Loucy (cell line): ENCODE data around the gene AKAP11.

Experiments
- H2AFZ ChIP-seq: fragments of 200-600 bp; sonication (generic); 2 replicates; pipeline ENCODE4 v1.6.0; 2016; ENCODE audit warnings: antibody characterized with exemption, mild to moderate bottlenecking, low read length, moderate library complexity
- H3F3A ChIP-seq: fragments of 200-600 bp; 2 replicates; pipeline ENCODE4 v1.6.0; 2016; ENCODE audit warnings: antibody characterized with exemption, low read depth, mild to moderate bottlenecking
- H3K27me3 ChIP-seq: fragments of 200-600 bp; sonication (generic); 2 replicates; pipeline ENCODE4 v1.6.1; 2014; ENCODE audit warnings: low read length, mild to moderate bottlenecking; ENCODE audit not compliant: insufficient read depth, poor library complexity, severe bottlenecking
- H3K36me3 ChIP-seq: fragments of 200-600 bp; sonication (generic); 2 replicates; pipeline ENCODE4 v1.6.1; 2016; ENCODE audit warnings: low read length; ENCODE audit not compliant: insufficient read depth
- H3K4me1 ChIP-seq: fragments of 200-600 bp; sonication (generic); 2 replicates; pipeline ENCODE4 v1.5.1; 2014; ENCODE audit warnings: low read length, mild to moderate bottlenecking; ENCODE audit not compliant: insufficient read depth, poor library complexity, severe bottlenecking
- H3K4me2 ChIP-seq: fragments of 200-600 bp; sonication (generic); 2 replicates; pipeline ENCODE4 v1.6.0; 2014; ENCODE audit warnings: antibody characterized with exemption, low read length, low read depth, mild to moderate bottlenecking; ENCODE audit not compliant: poor library complexity, severe bottlenecking
- H3K4me3 ChIP-seq: fragments of 200-600 bp; sonication (generic); 2 replicates; pipeline ENCODE4 v1.5.1; 2014; ENCODE audit warnings: low read length, mild to moderate bottlenecking, mixed read lengths; ENCODE audit not compliant: poor library complexity, severe bottlenecking
- H3K79me2 ChIP-seq: fragments of 200-600 bp; sonication (generic); 2 replicates; pipeline ENCODE4 v1.6.1; 2014; ENCODE audit warnings: low read length; ENCODE audit not compliant: insufficient read depth
- H3K9ac ChIP-seq: fragments of 200-600 bp; sonication (generic); 2 replicates; pipeline ENCODE4 v1.6.0; 2014; ENCODE audit warnings: mild to moderate bottlenecking, low read depth, low read length, moderate library complexity; ENCODE audit not compliant: poor library complexity, severe bottlenecking
- H3K9me2 ChIP-seq: fragments of 200-600 bp; sonication (generic); replicated peaks from 2 replicates; pipeline ENCODE4 v1.6.1; 2016; ENCODE audit warnings: low read depth, low read length, mixed read lengths
- H3K9me3 ChIP-seq: fragments of 200-600 bp; sonication (generic); 2 replicates; pipeline ENCODE4 v1.6.1; 2014; ENCODE audit warnings: mild to moderate bottlenecking, antibody characterized with exemption, low read length, low read depth; ENCODE audit not compliant: insufficient read depth
- H4K20me1 ChIP-seq: fragments of 200-600 bp; sonication (generic); 2 replicates; pipeline ENCODE4 v1.6.0; 2014; ENCODE audit warnings: antibody characterized with exemption, low read length, mild to moderate bottlenecking; ENCODE audit not compliant: insufficient read depth, poor library complexity, severe bottlenecking
- CTCF ChIP-seq: fragments of 200-600 bp; sonication (generic); conservative IDR thresholded peaks from 2 replicates; pipeline ENCODE4 v1.5.1; 2014; ENCODE audit warnings: mild to moderate bottlenecking, antibody characterized with exemption, low read length
- EZH2phosphoT487 ChIP-seq: fragments of 200-600 bp; IDR thresholded peaks from 2 replicates; pipeline ENCODE4 v1.6.1; 2018; ENCODE audit warnings: antibody characterized with exemption, mild to moderate bottlenecking, moderate library complexity, borderline replicate concordance

AKAP11 gene

GRCh38 chr13:42356184-42356575, 84.2 kb downstream of the AKAP11 start:
- no peaks in the 10 kb centered on the region for H3K36me3 ChIP-seq
- TF ChIP-seq CTCF (no peak), EZH2phosphoT487 (no peak)
- no peaks in the 10 kb centered on the region for H3K27me3 ChIP-seq
- H2AFZ ChIP-seq = no peak overlapping the region
- H3K9ac ChIP-seq = no peak overlapping the region
- peaks cover 28% of the 10 kb centered on the region for H3K4me1 ChIP-seq
- no peak overlapping the region for H3K4me2 ChIP-seq
- no peak overlapping the region for H3K4me3 ChIP-seq
- no peaks in the 10 kb centered on the region for H3K79me2 ChIP-seq
- 0 out of 2 replicates have a peak, but pooled peaks cover 3% of the 10 kb centered on the region for H3F3A ChIP-seq
- H3K9me3 ChIP-seq = no peaks in the 10 kb centered on the region
- H4K20me1 ChIP-seq = no peaks in the 10 kb centered on the region
- no peaks in the 10 kb centered on the region for H3K9me2 ChIP-seq

GRCh38 chr13:42360046-42360574, 88.2 kb downstream of the AKAP11 start:
- no peaks in the 10 kb centered on the region for H3K27me3 ChIP-seq
- no peak overlapping the region for H3K4me3 ChIP-seq
- H3K9me3 ChIP-seq = no peaks in the 10 kb centered on the region
- no peak overlapping the region for H3K4me2 ChIP-seq
- H3K4me1 ChIP-seq = peaks cover 14% of the 10 kb centered on the region
- no peak overlapping the region for H3K9ac ChIP-seq
- H3F3A ChIP-seq = no peaks in the 10 kb centered on the region
- H4K20me1 ChIP-seq = no peaks in the 10 kb centered on the region
- no peaks in the 10 kb centered on the region for H3K9me2 ChIP-seq
- no peak overlapping the region for H2AFZ ChIP-seq
- TF ChIP-seq CTCF = no peak
- TF ChIP-seq EZH2phosphoT487 = no peak
- no peaks in the 10 kb centered on the region for H3K79me2 ChIP-seq
- no peaks in the 10 kb centered on the region for H3K36me3 ChIP-seq

- TF ChIP-seq CTCF = no peak
- TF ChIP-seq EZH2phosphoT487 = no peak
- no peak overlapping the region for H3K4me2 ChIP-seq
- H2AFZ ChIP-seq = no peak overlapping the region
- no peaks in the 10 kb centered on the region for H3K27me3 ChIP-seq
- no peak overlapping the region for H3K4me3 ChIP-seq
- no peaks in the 10 kb centered on the region for H3K9me2 ChIP-seq
- no peaks in the 10 kb centered on the region for H3K36me3 ChIP-seq
- H3K9me3 ChIP-seq = no peaks in the 10 kb centered on the region
- peaks cover 3% of the 10 kb centered on the region for H3K4me1 ChIP-seq
- H4K20me1 ChIP-seq = no peaks in the 10 kb centered on the region
- H3F3A ChIP-seq = no peaks in the 10 kb centered on the region
- no peaks in the 10 kb centered on the region for H3K79me2 ChIP-seq
- H3K9ac ChIP-seq = no peak overlapping the region
Observed at GRCh38 chr13:42361701-42362100, 89.7 kb downstream of the AKAP11 start.
